ENCODE data around the gene PCNA.
A peak's percentile ranks its signal among the peaks of the same experiment; 100 is the strongest.

Gene PCNA

GRCh38 chr20:5095931-5096330 is 23.8 kb downstream of the PCNA start:
- DNase-seq, result no peak
- H3K27ac ChIP-seq, result no peak overlapping the region
- no peaks in the 10 kb centered on the region for H3K27me3 ChIP-seq
- no peaks in the 10 kb centered on the region for H3K9me3 ChIP-seq
- intact Hi-C loops (cut with DNase I; ENCODE audit: low total_unique reads), result no loop called here
- no peak for TF ChIP-seq CTCF (IDR thresholded peaks at IDR 0.05)
- H3K36me3 ChIP-seq, result peaks cover 5 to 51% (median 6%) of the 10 kb centered on the region in 3 donors
- H3K4me1 ChIP-seq, result no peaks in the 10 kb centered on the region
- no peak overlapping the region for H3K4me3 ChIP-seq

- H3K36me3 ChIP-seq, result peaks cover 5 to 51% (median 6%) of the 10 kb centered on the region in 3 donors
- no peak overlapping the region for H3K27ac ChIP-seq
- H3K4me3 ChIP-seq, result no peak overlapping the region
- TF ChIP-seq CTCF (IDR thresholded peaks at IDR 0.05), result no peak
- intact Hi-C loops (cut with DNase I; ENCODE audit: low total_unique reads), result no loop called here
- no peak for DNase-seq
- H3K9me3 ChIP-seq, result no peaks in the 10 kb centered on the region
- H3K4me1 ChIP-seq, result no peaks in the 10 kb centered on the region
- H3K27me3 ChIP-seq, result no peaks in the 10 kb centered on the region
Measured at GRCh38 chr20:5095454-5095853, 24.3 kb downstream of the PCNA start.

DNA sequence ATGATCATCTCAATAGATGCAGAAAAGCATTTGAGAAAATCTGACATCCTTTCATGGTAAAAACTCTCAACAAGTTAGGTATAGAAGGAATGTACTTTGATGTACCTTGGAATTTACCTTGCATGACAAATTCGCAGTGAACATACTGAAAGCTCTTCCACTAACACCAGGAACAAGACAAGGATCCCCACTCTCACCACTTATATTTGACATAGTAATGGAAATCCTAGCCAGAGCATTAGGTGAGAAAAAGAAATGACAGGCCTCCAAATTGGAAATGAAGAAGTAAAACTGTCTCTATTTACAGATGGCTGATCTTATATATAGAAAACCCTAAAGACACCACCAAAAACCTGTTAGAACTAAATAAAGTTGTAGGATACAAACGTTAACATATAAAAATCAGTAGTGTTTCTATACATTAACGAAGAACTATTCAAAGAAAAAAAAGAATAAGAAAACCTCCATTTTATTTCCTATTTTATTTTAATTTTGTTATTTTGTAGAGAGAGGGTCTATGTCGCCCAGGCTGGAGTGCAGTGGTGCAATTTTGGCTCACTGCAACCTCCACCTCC is 26.9 kb downstream of the PCNA start:
- no peak overlapping the region for H3K27ac ChIP-seq
- no peaks in the 10 kb centered on the region for H3K9me3 ChIP-seq
- no peak for DNase-seq
- TF ChIP-seq CTCF (IDR thresholded peaks at IDR 0.05), result no peak
- H3K4me3 ChIP-seq, result no peak overlapping the region
- no peaks in the 10 kb centered on the region for H3K27me3 ChIP-seq
- H3K4me1 ChIP-seq, result no peaks in the 10 kb centered on the region
- intact Hi-C loops (cut with DNase I; ENCODE audit: low total_unique reads), result no loop called here
- H3K36me3 ChIP-seq, result peaks cover 0 to 32% (median 0%) of the 10 kb centered on the region in 3 donors

GRCh38 chr20:5091902-5092301 is 27.9 kb downstream of the PCNA start:
- H3K9me3 ChIP-seq, result no peaks in the 10 kb centered on the region
- intact Hi-C loops (cut with DNase I; ENCODE audit: low total_unique reads), result no loop called here
- DNase-seq, result no peak
- no peak overlapping the region for H3K27ac ChIP-seq
- no peak for TF ChIP-seq CTCF (IDR thresholded peaks at IDR 0.05)
- H3K27me3 ChIP-seq, result no peaks in the 10 kb centered on the region
- H3K4me1 ChIP-seq, result no peaks in the 10 kb centered on the region
- peaks cover 0 to 22% (median 0%) of the 10 kb centered on the region in 3 donors for H3K36me3 ChIP-seq
- no peak overlapping the region for H3K4me3 ChIP-seq

DNA sequence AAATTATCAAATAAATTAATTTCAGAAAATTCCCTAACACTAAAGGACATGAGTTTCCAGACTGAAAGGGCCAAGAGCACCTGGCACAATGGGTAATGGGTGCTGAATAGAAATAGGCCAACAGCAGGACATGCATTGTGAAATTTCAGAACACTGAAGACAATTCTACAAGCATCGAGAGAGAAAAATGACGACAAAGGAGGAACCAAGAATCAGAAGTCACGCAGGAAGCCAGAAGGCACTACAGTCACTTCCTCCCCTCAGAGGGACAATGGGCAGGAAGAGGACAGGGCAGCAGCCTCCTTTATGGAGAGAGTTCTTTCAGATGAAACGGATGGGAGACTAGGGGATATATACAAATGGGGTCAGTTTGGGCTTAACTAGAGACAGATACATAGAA is 29.6 kb downstream of the PCNA start:
- intact Hi-C loops (cut with DNase I; ENCODE audit: low total_unique reads), result no loop called here
- Histone ChIP-seq H3K36me3 (peaks cover 0 to 11% (median 5%) of the 10 kb centered on the region in 3 donors), H3K9me3 (no peaks in the 10 kb centered on the region), H3K4me1 (no peaks in the 10 kb centered on the region), H3K27ac (no peak overlapping the region), H3K4me3 (no peak overlapping the region), H3K27me3 (no peaks in the 10 kb centered on the region)
- TF ChIP-seq CTCF (IDR thresholded peaks at IDR 0.05), result no peak
- peak in 1 of 2 donors; percentile 39 for DNase-seq

- no peak for TF ChIP-seq CTCF (IDR thresholded peaks at IDR 0.05)
Measured at GRCh38 chr20:5088688-5089087, 31.1 kb downstream of the PCNA start.

More at GRCh38 chr20:5088688-5089087, 31.1 kb downstream of the PCNA start:
- no peak overlapping the region for H3K4me3 ChIP-seq
- no peaks in the 10 kb centered on the region for H3K9me3 ChIP-seq
- H3K27ac ChIP-seq, result no peak overlapping the region
- no peak for DNase-seq
- H3K36me3 ChIP-seq, result peaks cover 0 to 11% (median 5%) of the 10 kb centered on the region in 3 donors
- intact Hi-C loops (cut with DNase I; ENCODE audit: low total_unique reads), result no loop called here
- H3K27me3 ChIP-seq, result no peaks in the 10 kb centered on the region
- no peaks in the 10 kb centered on the region for H3K4me1 ChIP-seq
